COLO668 (cell line): ENCODE data around the gene VENTX.
"Not testable (repeated sequence)": the region's sequence is repeated elsewhere in the genome, so short reads cannot be mapped to it uniquely, and the experiment has no call there.

Experiments used
- DNase-seq: peaks from one replicate; lab custom pipeline; 2025; ENCODE audit not compliant: unreplicated experiment; lab: John Stamatoyannopoulos, UW

The VENTX gene

GRCh38 chr10:133214468-133215410 lies 22.9 kb upstream of the VENTX start:
- DNase-seq, result no peak

- no peak for DNase-seq
Measured at GRCh38 chr10:133215586-133215985, 22.1 kb upstream of the VENTX start.

GRCh38 chr10:133216776-133217175 lies 20.9 kb upstream of the VENTX start:
- DNase-seq, result no peak

GRCh38 chr10:133217800-133218589 lies 19.7 kb upstream of the VENTX start:
- DNase-seq, result no peak

GRCh38 chr10:133218891-133219290 lies 18.8 kb upstream of the VENTX start:
- DNase-seq, result no peak

- no peak for DNase-seq
Measured at GRCh38 chr10:133219782-133220181, 17.9 kb upstream of the VENTX start.

- no peak for DNase-seq
Measured at GRCh38 chr10:133221331-133221730, 16.3 kb upstream of the VENTX start.

- not testable (repeated sequence) for DNase-seq
Measured at GRCh38 chr10:133221756-133222155, 15.9 kb upstream of the VENTX start.

GRCh38 chr10:133224076-133224475 lies 13.6 kb upstream of the VENTX start:
- DNase-seq, result no peak

- no peak for DNase-seq
Measured at GRCh38 chr10:133224756-133225372, 12.8 kb upstream of the VENTX start.

- no peak for DNase-seq
Measured at GRCh38 chr10:133225707-133226191, 11.9 kb upstream of the VENTX start.

GRCh38 chr10:133226251-133226808 lies 11.3 kb upstream of the VENTX start:
- no peak for DNase-seq

- no peak for DNase-seq
Measured at GRCh38 chr10:133227256-133227655, 10.4 kb upstream of the VENTX start.

- no peak for DNase-seq
Measured at GRCh38 chr10:133229265-133230043, 8.2 kb upstream of the VENTX start.

- DNase-seq, result no peak
Measured at GRCh38 chr10:133230044-133230361, 7.7 kb upstream of the VENTX start, which contains the start of gene UTF1. Gene UTF1, plus strand, starts transcription at chr10:133230217. Its CDS starts 72 bp downstream, at chr10:133230289.

GRCh38 chr10:133230387-133231195 lies 7.1 kb upstream of the VENTX start:
- peak; percentile 22 for DNase-seq

- DNase-seq, result peak; percentile 4
Measured at GRCh38 chr10:133231244-133231945, 6.3 kb upstream of the VENTX start.

- no peak for DNase-seq
Measured at GRCh38 chr10:133231946-133232574, 5.6 kb upstream of the VENTX start.
